ENCODE data around the gene ECSIT.

Gene ECSIT

GRCh38 chr19:11549386-11549953 is 20.5 kb upstream of the ECSIT start:
- DNase-seq = no peak

GRCh38 chr19:11547929-11548700 is 19.2 kb upstream of the ECSIT start:
- DNase-seq = no peak

GRCh38 chr19:11541238-11541637 is 12.3 kb upstream of the ECSIT start:
- DNase-seq = peak; percentile 72

GRCh38 chr19:11540645-11541044 is 11.7 kb upstream of the ECSIT start:
- DNase-seq = no peak

- no peak for DNase-seq
Observed at GRCh38 chr19:11539495-11540365, 10.8 kb upstream of the ECSIT start.

- DNase-seq = no peak
Observed at GRCh38 chr19:11538232-11539036, 9.5 kb upstream of the ECSIT start, which contains the start of gene CNN1. Gene CNN1 (plus strand): TSS chr19:11538851. CDS start chr19:11538928, 77 bp downstream.

- DNase-seq = peak; percentile 93
Observed at GRCh38 chr19:11535792-11536595, 7.1 kb upstream of the ECSIT start.

GRCh38 chr19:11534948-11535347 is 6.0 kb upstream of the ECSIT start:
- no peak for DNase-seq

- DNase-seq = no peak
Observed at GRCh38 chr19:11534538-11534937, 5.6 kb upstream of the ECSIT start.

- DNase-seq = peak; percentile 80
Observed at GRCh38 chr19:11530432-11530831, 1.5 kb upstream of the ECSIT start.

- DNase-seq = no peak
Observed at GRCh38 chr19:11519138-11519537, 9.8 kb downstream of the ECSIT start.

- DNase-seq = no peak
Observed at GRCh38 chr19:11513946-11514345, 15.0 kb downstream of the ECSIT start.

- DNase-seq = no peak
Observed at GRCh38 chr19:11510444-11510843, 18.5 kb downstream of the ECSIT start.

GRCh38 chr19:11507370-11508078 is 21.4 kb downstream of the ECSIT start:
- no peak for DNase-seq

GRCh38 chr19:11506967-11507366 is 22.0 kb downstream of the ECSIT start:
- DNase-seq = no peak

- peak; percentile 19 for DNase-seq
Observed at GRCh38 chr19:11506101-11506555, 22.8 kb downstream of the ECSIT start.

- DNase-seq = peak; percentile 98
Observed at GRCh38 chr19:11505504-11506100, 23.3 kb downstream of the ECSIT start, which contains the start of gene ZNF653. Gene ZNF653 (minus strand): TSS chr19:11505839. CDS start chr19:11505786, 53 bp downstream.

GRCh38 chr19:11505032-11505503 is 23.9 kb downstream of the ECSIT start:
- peak; percentile 98 for DNase-seq

- DNase-seq = no peak
Observed at GRCh38 chr19:11504502-11505031, 24.4 kb downstream of the ECSIT start.

- DNase-seq = no peak
Observed at GRCh38 chr19:11499890-11500420, 29.0 kb downstream of the ECSIT start.
